ENCODE data around the gene KRTAP10-8.

The KRTAP10-8 gene

DNA sequence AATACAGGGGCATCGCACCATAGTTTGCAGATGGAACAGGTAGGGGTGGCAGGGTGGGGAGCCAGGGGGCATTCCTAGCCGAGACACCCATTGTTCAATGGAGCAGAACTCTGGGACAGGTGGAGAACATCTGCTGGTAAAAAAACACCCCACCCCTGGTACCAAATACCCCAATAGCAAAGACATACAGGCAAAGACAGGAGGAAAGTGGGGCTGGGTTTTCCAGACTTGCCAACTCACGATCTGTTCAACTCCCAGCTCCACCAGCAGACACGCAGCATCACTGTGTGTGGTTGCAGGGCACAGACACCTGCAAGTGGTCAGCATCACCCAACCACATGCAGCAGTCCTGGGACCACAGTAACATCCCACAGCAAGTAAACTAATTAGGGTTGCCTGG is 328 bp upstream of the KRTAP10-8 start:
- Histone ChIP-seq H3K9ac (ENCODE audit: low read depth in 1 of 2, low read length in 2 of 2) (no peak overlapping the region), H3K9me3 (ENCODE audit: control insufficient read depth in 2 of 2, low read length in 2 of 2) (peaks cover 0 to 5% of the 10 kb centered on the region in 2 donors), H3K27ac (ENCODE audit: low read depth in 2 of 2, low read length in 2 of 2) (no peak overlapping the region), H3K27me3 (ENCODE audit: control insufficient read depth in 2 of 2, insufficient read depth in 2 of 2, low read length in 2 of 2) (no peaks in the 10 kb centered on the region), H3K4me1 (ENCODE audit: control insufficient read depth in 2 of 2, insufficient read depth in 2 of 2, low read length in 2 of 2) (no peaks in the 10 kb centered on the region), H3K36me3 (ENCODE audit: control insufficient read depth in 2 of 2, insufficient read depth in 2 of 2, low read length in 2 of 2) (no peaks in the 10 kb centered on the region), H3K4me3 (ENCODE audit: low read length in 2 of 2) (no peak overlapping the region)

DNA sequence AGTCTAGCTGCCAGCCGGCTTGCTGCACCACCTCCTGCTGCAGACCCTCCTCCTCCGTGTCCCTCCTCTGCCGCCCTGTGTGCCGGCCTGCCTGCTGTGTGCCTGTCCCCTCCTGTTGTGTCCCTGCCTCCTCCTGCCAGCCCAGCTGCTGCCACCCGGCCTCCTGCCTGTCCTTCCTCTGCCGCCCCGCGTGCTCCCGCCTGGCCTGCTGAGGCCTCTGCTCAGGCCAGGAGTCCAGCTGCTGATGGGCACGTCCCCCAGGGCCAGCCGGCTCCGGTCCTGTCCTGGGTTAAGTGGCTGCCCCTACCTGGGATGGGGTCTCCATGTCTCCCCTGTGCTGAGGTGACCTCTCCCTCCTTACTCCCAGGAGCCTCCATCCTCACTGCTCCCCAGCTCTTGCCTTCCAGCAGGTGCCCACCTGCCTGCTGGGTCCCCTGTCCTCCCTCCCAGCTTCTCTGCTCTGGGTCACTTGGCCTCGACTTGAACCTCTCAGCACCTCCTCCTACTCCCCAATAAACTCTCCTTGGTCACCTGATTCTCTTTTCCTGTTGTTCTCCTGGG is 870 bp downstream of the KRTAP10-8 start:
- Histone ChIP-seq H3K27me3 (ENCODE audit: control insufficient read depth in 2 of 2, insufficient read depth in 2 of 2, low read length in 2 of 2) (no peaks in the 10 kb centered on the region), H3K4me1 (ENCODE audit: control insufficient read depth in 2 of 2, insufficient read depth in 2 of 2, low read length in 2 of 2) (no peaks in the 10 kb centered on the region), H3K4me3 (ENCODE audit: low read length in 2 of 2) (no peak overlapping the region), H3K9ac (ENCODE audit: low read depth in 1 of 2, low read length in 2 of 2) (no peak overlapping the region), H3K36me3 (ENCODE audit: control insufficient read depth in 2 of 2, insufficient read depth in 2 of 2, low read length in 2 of 2) (no peaks in the 10 kb centered on the region), H3K9me3 (ENCODE audit: control insufficient read depth in 2 of 2, low read length in 2 of 2) (peaks cover 0 to 5% of the 10 kb centered on the region in 2 donors), H3K27ac (ENCODE audit: low read depth in 2 of 2, low read length in 2 of 2) (no peak overlapping the region)

DNA sequence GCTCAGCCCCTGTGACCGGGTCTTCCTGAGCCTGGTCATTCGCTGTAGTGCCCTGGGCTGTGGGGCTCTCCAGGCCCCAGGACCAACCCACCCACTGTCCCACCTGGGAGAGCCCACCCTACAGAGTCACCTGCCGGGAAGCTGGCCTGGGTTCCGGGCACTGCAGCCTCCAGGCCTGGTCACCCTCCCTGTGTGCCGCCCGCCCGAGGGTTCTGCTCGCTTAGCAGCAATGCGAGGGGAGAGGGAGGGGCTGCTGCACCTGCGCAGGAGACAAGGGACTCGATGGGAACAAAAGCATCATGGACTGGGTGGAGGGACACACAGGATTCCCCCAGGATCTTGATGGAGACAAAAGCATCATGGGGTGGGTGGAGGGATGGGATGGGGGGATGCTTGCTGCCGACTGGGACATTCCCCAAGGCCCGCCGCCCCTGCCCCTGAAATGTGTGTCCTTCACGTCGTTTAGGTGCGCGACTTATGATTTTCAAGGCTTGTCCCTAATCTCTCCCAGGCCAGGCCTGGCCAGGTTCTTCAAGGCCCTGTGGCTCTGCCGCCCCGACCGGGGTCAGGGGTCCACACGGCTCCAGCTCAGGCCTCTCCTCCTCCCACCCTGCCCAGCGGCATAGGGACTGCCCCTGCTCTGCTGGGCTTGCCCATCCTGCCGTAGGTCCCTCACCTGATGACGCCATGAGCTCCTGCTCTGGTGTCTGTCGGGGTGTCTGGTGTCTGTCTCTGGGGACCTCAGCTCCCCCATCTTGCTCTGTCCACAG is 1.7 kb downstream of the KRTAP10-8 start:
- Histone ChIP-seq H3K4me3 (ENCODE audit: low read length in 2 of 2) (no peak overlapping the region), H3K4me1 (ENCODE audit: control insufficient read depth in 2 of 2, insufficient read depth in 2 of 2, low read length in 2 of 2) (no peaks in the 10 kb centered on the region), H3K9me3 (ENCODE audit: control insufficient read depth in 2 of 2, low read length in 2 of 2) (peaks cover 0 to 5% of the 10 kb centered on the region in 2 donors), H3K27ac (ENCODE audit: low read depth in 2 of 2, low read length in 2 of 2) (no peak overlapping the region), H3K9ac (ENCODE audit: low read depth in 1 of 2, low read length in 2 of 2) (no peak overlapping the region), H3K27me3 (ENCODE audit: control insufficient read depth in 2 of 2, insufficient read depth in 2 of 2, low read length in 2 of 2) (no peaks in the 10 kb centered on the region), H3K36me3 (ENCODE audit: control insufficient read depth in 2 of 2, insufficient read depth in 2 of 2, low read length in 2 of 2) (no peaks in the 10 kb centered on the region)

GRCh38 chr21:44614161-44614631 is 2.3 kb downstream of the KRTAP10-8 start:
- Histone ChIP-seq H3K9ac (ENCODE audit: low read depth in 1 of 2, low read length in 2 of 2) (no peak overlapping the region), H3K36me3 (ENCODE audit: control insufficient read depth in 2 of 2, insufficient read depth in 2 of 2, low read length in 2 of 2) (no peaks in the 10 kb centered on the region), H3K4me1 (ENCODE audit: control insufficient read depth in 2 of 2, insufficient read depth in 2 of 2, low read length in 2 of 2) (no peaks in the 10 kb centered on the region), H3K27me3 (ENCODE audit: control insufficient read depth in 2 of 2, insufficient read depth in 2 of 2, low read length in 2 of 2) (no peaks in the 10 kb centered on the region), H3K27ac (ENCODE audit: low read depth in 2 of 2, low read length in 2 of 2) (no peak overlapping the region), H3K4me3 (ENCODE audit: low read length in 2 of 2) (no peak overlapping the region), H3K9me3 (ENCODE audit: control insufficient read depth in 2 of 2, low read length in 2 of 2) (peaks cover 0 to 5% of the 10 kb centered on the region in 2 donors)

DNA sequence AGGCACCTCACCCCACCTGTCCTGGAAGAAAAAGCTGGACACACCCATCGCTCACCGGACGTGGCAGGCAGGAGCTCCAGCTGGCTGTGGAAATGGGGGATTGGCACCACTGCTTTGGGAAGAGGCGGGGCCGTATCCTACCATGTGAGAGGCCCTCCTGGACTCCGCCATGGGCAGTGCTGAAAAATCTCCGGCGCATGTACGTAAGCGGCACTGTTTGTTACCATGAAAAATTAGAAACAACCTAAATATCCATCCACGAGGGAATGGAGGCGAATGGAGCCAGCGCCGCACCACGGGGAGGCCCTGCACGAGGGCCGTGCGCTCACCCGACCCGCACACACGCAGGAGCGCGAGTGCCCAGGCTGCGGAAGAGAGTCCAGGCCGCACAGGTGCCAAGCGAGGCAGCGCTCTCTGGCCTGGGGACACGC is 3.1 kb downstream of the KRTAP10-8 start:
- no peak overlapping the region for H3K9ac ChIP-seq (ENCODE audit: low read depth in 1 of 2, low read length in 2 of 2)
- no peaks in the 10 kb centered on the region for H3K4me1 ChIP-seq (ENCODE audit: control insufficient read depth in 2 of 2, insufficient read depth in 2 of 2, low read length in 2 of 2)
- H3K27me3 ChIP-seq (ENCODE audit: control insufficient read depth in 2 of 2, insufficient read depth in 2 of 2, low read length in 2 of 2) = no peaks in the 10 kb centered on the region
- no peaks in the 10 kb centered on the region for H3K36me3 ChIP-seq (ENCODE audit: control insufficient read depth in 2 of 2, insufficient read depth in 2 of 2, low read length in 2 of 2)
- H3K9me3 ChIP-seq (ENCODE audit: control insufficient read depth in 2 of 2, low read length in 2 of 2) = peaks cover 0 to 5% of the 10 kb centered on the region in 2 donors
- no peak overlapping the region for H3K4me3 ChIP-seq (ENCODE audit: low read length in 2 of 2)
- no peak overlapping the region for H3K27ac ChIP-seq (ENCODE audit: low read depth in 2 of 2, low read length in 2 of 2)

DNA sequence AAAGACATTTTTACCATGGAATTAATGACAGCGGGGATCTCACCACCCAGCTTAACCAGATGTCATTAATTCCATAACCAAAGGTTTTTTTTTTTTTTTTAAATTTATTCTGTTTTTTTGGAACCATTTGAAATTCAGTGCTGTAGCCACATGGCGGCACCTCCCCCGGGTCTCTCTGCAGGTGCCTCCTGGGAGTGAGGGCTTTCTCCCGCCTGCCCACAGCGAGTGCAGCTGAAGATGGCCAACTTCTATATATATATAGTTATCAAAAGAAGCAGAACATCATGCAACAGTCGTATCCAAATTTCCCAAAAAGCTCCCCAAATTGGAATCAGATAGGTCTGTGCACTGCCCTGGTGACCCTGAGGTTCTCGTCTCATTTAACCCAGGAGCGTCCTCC is 3.6 kb downstream of the KRTAP10-8 start:
- no peaks in the 10 kb centered on the region for H3K27me3 ChIP-seq (ENCODE audit: control insufficient read depth in 2 of 2, insufficient read depth in 2 of 2, low read length in 2 of 2)

DNA sequence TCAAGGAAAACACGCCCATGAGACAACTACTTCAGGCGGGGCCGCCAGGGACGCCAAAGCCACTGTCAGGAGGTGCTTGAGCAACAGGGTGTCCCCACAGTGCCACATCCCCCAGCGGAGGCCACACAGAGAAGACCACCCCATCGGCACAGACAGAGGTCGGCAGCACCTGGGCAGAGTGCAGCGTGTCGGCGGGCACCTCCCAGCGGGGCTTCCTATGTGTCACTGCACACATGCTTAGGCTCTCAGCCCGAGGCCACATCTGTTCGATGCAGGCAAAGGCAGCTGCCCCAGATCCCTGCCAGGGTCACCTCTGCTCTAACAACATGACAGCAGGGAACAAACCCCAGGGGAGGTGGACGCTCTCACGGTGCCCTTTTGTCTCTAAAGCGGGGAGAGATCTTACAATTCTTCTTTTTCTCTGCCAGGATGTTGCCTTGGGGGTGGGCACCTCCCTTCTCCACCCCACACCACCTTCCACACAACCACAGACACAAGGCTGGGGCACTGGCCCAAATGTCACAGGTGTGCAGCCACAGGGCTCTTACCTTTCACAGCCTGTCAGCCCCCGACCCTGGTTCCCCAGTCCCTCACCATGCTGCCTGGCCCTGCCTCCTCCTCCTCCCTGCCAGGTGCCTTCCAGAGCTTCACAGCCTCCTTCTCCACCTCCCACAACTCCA is 4.2 kb downstream of the KRTAP10-8 start:
- Histone ChIP-seq H3K27me3 (ENCODE audit: control insufficient read depth in 2 of 2, insufficient read depth in 2 of 2, low read length in 2 of 2) (no peaks in the 10 kb centered on the region), H3K36me3 (ENCODE audit: control insufficient read depth in 2 of 2, insufficient read depth in 2 of 2, low read length in 2 of 2) (no peaks in the 10 kb centered on the region), H3K4me1 (ENCODE audit: control insufficient read depth in 2 of 2, insufficient read depth in 2 of 2, low read length in 2 of 2) (no peaks in the 10 kb centered on the region), H3K27ac (ENCODE audit: low read depth in 2 of 2, low read length in 2 of 2) (no peak overlapping the region), H3K9me3 (ENCODE audit: control insufficient read depth in 2 of 2, low read length in 2 of 2) (peaks cover 0 to 5% of the 10 kb centered on the region in 2 donors), H3K9ac (ENCODE audit: low read depth in 1 of 2, low read length in 2 of 2) (no peak overlapping the region), H3K4me3 (ENCODE audit: low read length in 2 of 2) (no peak overlapping the region)

More for the DNA sequence above, 3.6 kb downstream of the KRTAP10-8 start:
- H3K27ac ChIP-seq (ENCODE audit: low read depth in 2 of 2, low read length in 2 of 2) = no peak overlapping the region
- no peak overlapping the region for H3K4me3 ChIP-seq (ENCODE audit: low read length in 2 of 2)
- H3K36me3 ChIP-seq (ENCODE audit: control insufficient read depth in 2 of 2, insufficient read depth in 2 of 2, low read length in 2 of 2) = no peaks in the 10 kb centered on the region
- no peaks in the 10 kb centered on the region for H3K4me1 ChIP-seq (ENCODE audit: control insufficient read depth in 2 of 2, insufficient read depth in 2 of 2, low read length in 2 of 2)
- no peak overlapping the region for H3K9ac ChIP-seq (ENCODE audit: low read depth in 1 of 2, low read length in 2 of 2)
- H3K9me3 ChIP-seq (ENCODE audit: control insufficient read depth in 2 of 2, low read length in 2 of 2) = peaks cover 0 to 5% of the 10 kb centered on the region in 2 donors

- Histone ChIP-seq H3K36me3 (ENCODE audit: control insufficient read depth in 2 of 2, insufficient read depth in 2 of 2, low read length in 2 of 2) (no peaks in the 10 kb centered on the region), H3K4me3 (ENCODE audit: low read length in 2 of 2) (no peak overlapping the region), H3K9ac (ENCODE audit: low read depth in 1 of 2, low read length in 2 of 2) (no peak overlapping the region), H3K27ac (ENCODE audit: low read depth in 2 of 2, low read length in 2 of 2) (no peak overlapping the region), H3K27me3 (ENCODE audit: control insufficient read depth in 2 of 2, insufficient read depth in 2 of 2, low read length in 2 of 2) (no peaks in the 10 kb centered on the region), H3K4me1 (ENCODE audit: control insufficient read depth in 2 of 2, insufficient read depth in 2 of 2, low read length in 2 of 2) (no peaks in the 10 kb centered on the region), H3K9me3 (ENCODE audit: control insufficient read depth in 2 of 2, low read length in 2 of 2) (peaks cover 0 to 5% of the 10 kb centered on the region in 2 donors)
These were observed 4.7 kb downstream of the KRTAP10-8 start for GRCh38 chr21:44616591-44616926.

DNA sequence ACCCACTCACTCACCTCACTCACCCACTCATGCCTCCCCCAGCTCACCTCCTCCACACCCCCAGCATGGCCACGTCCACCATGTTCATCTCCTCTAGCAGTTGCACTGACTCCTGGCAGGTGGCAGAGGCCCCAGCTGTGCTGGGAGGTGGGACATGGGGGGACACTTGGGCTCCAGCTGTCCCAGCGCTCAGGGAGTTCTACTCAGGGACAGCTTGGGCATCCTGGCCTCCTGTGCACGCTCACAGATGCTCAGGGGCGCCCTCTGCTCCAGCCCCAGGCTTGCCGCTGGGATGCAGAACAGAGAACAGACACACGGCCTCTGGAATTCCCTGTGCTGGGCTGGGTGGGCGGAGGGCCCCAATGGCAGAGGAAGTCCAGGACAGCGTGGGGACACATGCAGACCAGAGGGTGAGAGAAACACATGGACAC is 5.2 kb downstream of the KRTAP10-8 start:
- Histone ChIP-seq H3K27me3 (ENCODE audit: control insufficient read depth in 2 of 2, insufficient read depth in 2 of 2, low read length in 2 of 2) (no peaks in the 10 kb centered on the region), H3K4me3 (ENCODE audit: low read length in 2 of 2) (no peak overlapping the region), H3K27ac (ENCODE audit: low read depth in 2 of 2, low read length in 2 of 2) (no peak overlapping the region), H3K9me3 (ENCODE audit: control insufficient read depth in 2 of 2, low read length in 2 of 2) (no peaks in the 10 kb centered on the region), H3K4me1 (ENCODE audit: control insufficient read depth in 2 of 2, insufficient read depth in 2 of 2, low read length in 2 of 2) (no peaks in the 10 kb centered on the region), H3K36me3 (ENCODE audit: control insufficient read depth in 2 of 2, insufficient read depth in 2 of 2, low read length in 2 of 2) (no peaks in the 10 kb centered on the region), H3K9ac (ENCODE audit: low read depth in 1 of 2, low read length in 2 of 2) (no peak overlapping the region)

GRCh38 chr21:44618504-44618903 is 6.6 kb downstream of the KRTAP10-8 start:
- Histone ChIP-seq H3K27ac (ENCODE audit: low read depth in 2 of 2, low read length in 2 of 2) (peak overlapping the region in 1 of 2 donors; percentile 65), H3K4me3 (ENCODE audit: low read length in 2 of 2) (no peak overlapping the region), H3K36me3 (ENCODE audit: control insufficient read depth in 2 of 2, insufficient read depth in 2 of 2, low read length in 2 of 2) (no peaks in the 10 kb centered on the region), H3K27me3 (ENCODE audit: control insufficient read depth in 2 of 2, insufficient read depth in 2 of 2, low read length in 2 of 2) (no peaks in the 10 kb centered on the region), H3K9me3 (ENCODE audit: control insufficient read depth in 2 of 2, low read length in 2 of 2) (peaks cover 0 to 2% of the 10 kb centered on the region in 2 donors), H3K4me1 (ENCODE audit: control insufficient read depth in 2 of 2, insufficient read depth in 2 of 2, low read length in 2 of 2) (no peaks in the 10 kb centered on the region), H3K9ac (ENCODE audit: low read depth in 1 of 2, low read length in 2 of 2) (no peak overlapping the region)

Data from mucosa of rectum (tissue), 2 donors.